HCT116 (cell line): Measurements from ENCODE around the gene RASAL2. TPM values are rescaled to one million over a fixed set of nuclear protein-coding genes. Genes with fewer than 3 reads are reported as not detected.

Source experiments
- ATAC-seq: fragments of 200-7000 bp; cut with Tn5 transposase; 2 replicates; pipeline ENCODE4 v1.9.1; 2020; ENCODE audit warnings: mild to moderate bottlenecking, moderate library complexity
- BruUV-seq: library from RNA; stranded (reverse); fragments of 400-500 nt; replicated peaks from 2 replicates; lab custom pipeline; 2021; lab: Mats Ljungman, UMichigan
- CTCF ChIA-PET: fragments of 300-600 bp; sonication (Branson Sonifier 250); formaldehyde crosslinking; loops from one replicate; lab custom pipeline; 2021; ENCODE audit warnings: antibody characterized with exemption; lab: Charles Lee
- POLR2A ChIA-PET: fragments of 300-600, 350-600 bp; sonication (Branson Sonifier 250); formaldehyde crosslinking; loops from one replicate; lab custom pipeline; 2021; ENCODE audit warnings: antibody characterized with exemption; lab: Charles Lee
- RAD21 ChIA-PET, 2 experiments: fragments of 300-600 bp; sonication (Branson Sonifier 250); formaldehyde crosslinking; loops; one replicate each; lab custom pipeline; 2023; ENCODE audit warnings: low total read pairs in 2 of 2; ENCODE audit not compliant: uncharacterized antibody in 2 of 2, unreplicated experiment in 2 of 2, low non-redundant PET in 1 of 2; lab: Charles Lee
- DNase-seq: peaks from one replicate; pipeline ENCODE4 v3.0.0-alpha.2; 2010; ENCODE audit warnings: low read depth, low spot score
- H2AFZ ChIP-seq: fragments of 200-600 bp; shearing (Covaris generic), sonication (generic); 2 replicates; pipeline ENCODE4 v1.6.1; 2017; ENCODE audit warnings: low read depth, mixed run types, mixed read lengths, antibody characterized with exemption, low read length; ENCODE audit not compliant: poor library complexity, severe bottlenecking
- H3K27ac ChIP-seq: 2 replicates; pipeline ENCODE4 v1.5.1; 2012; ENCODE audit warnings: low read depth, low read length
- H3K27me3 ChIP-seq: fragments of 200-600 bp; sonication (generic); 2 replicates; pipeline ENCODE4 v1.6.1; 2016; ENCODE audit warnings: mixed run types, low read length, mixed read lengths; ENCODE audit not compliant: insufficient read depth
- H3K36me3 ChIP-seq, 2 experiments: fragments of 200-500 bp in 1 of 2; fragments of 200-600 bp in 1 of 2; sonication (Bioruptor generic) in 1 of 2; sonication (generic) in 1 of 2; 2 replicates each; pipeline versions ENCODE4 v1.5.1 to v1.6.1; 2014 to 2016; ENCODE audit warnings: low read length in 2 of 2, inconsistent platforms in 1 of 2, mixed read lengths in 1 of 2, mixed run types in 1 of 2; ENCODE audit not compliant: insufficient read depth in 2 of 2, control insufficient read depth in 1 of 2
- H3K4me1 ChIP-seq, 2 experiments: fragments of 200-600 bp in 1 of 2; sonication (generic) in 1 of 2; 2 replicates each; pipeline versions ENCODE4 v1.5.1 to v1.6.1; 2012 to 2017; ENCODE audit warnings: low read length in 2 of 2, inconsistent platforms in 1 of 2, mild to moderate bottlenecking in 1 of 2, mixed read lengths in 1 of 2, mixed run types in 1 of 2, moderate library complexity in 1 of 2; ENCODE audit not compliant: insufficient read depth in 2 of 2, control insufficient read depth in 1 of 2
- H3K4me2 ChIP-seq: fragments of 200-600 bp; sonication (generic); 2 replicates; pipeline ENCODE4 v1.6.1; 2017; ENCODE audit warnings: mixed run types, low read length, mixed read lengths
- H3K4me3 ChIP-seq, 2 experiments: fragments of 200-600 bp in 1 of 2; sonication (generic) in 1 of 2; replicated peaks in 1 of 2; 2 replicates each; pipeline ENCODE4 v1.5.1; 2011 to 2016; ENCODE audit warnings: low read length in 2 of 2, control low read depth in 1 of 2, low read depth in 1 of 2, mild to moderate bottlenecking in 1 of 2, mixed read lengths in 1 of 2, mixed run types in 1 of 2
- H3K79me2 ChIP-seq: fragments of 200-600 bp; sonication (generic); 2 replicates; pipeline ENCODE4 v1.6.1; 2017; ENCODE audit warnings: mild to moderate bottlenecking, mixed run types, low read length, moderate library complexity, mixed read lengths; ENCODE audit not compliant: insufficient read depth
- H3K9ac ChIP-seq: fragments of 200-600 bp; sonication (generic); 2 replicates; pipeline ENCODE4 v1.6.1; 2016; ENCODE audit warnings: low read length, mixed read lengths
- H3K9me2 ChIP-seq: fragments of 200-600 bp; sonication (generic), shearing (Covaris generic); 2 replicates; pipeline ENCODE4 v1.6.1; 2017; ENCODE audit warnings: mixed run types, mild to moderate bottlenecking, moderate library complexity; ENCODE audit not compliant: insufficient read depth
- H3K9me3 ChIP-seq, 2 experiments: fragments of 200-500 bp in 1 of 2; fragments of 200-600 bp in 1 of 2; sonication (Bioruptor generic) in 1 of 2; sonication (generic) in 1 of 2; 2 replicates each; pipeline ENCODE4 v1.6.1; 2014 to 2017; ENCODE audit warnings: low read length in 2 of 2, mixed read lengths in 2 of 2, inconsistent platforms in 1 of 2, low read depth in 1 of 2, mild to moderate bottlenecking in 1 of 2, mixed run types in 1 of 2, moderate library complexity in 1 of 2; ENCODE audit not compliant: control insufficient read depth in 1 of 2, insufficient read depth in 1 of 2
- H4K20me1 ChIP-seq: fragments of 200-600 bp; sonication (generic), shearing (Covaris generic); 2 replicates; pipeline ENCODE4 v1.6.1; 2017; ENCODE audit warnings: mixed run types, mild to moderate bottlenecking, moderate library complexity; ENCODE audit not compliant: insufficient read depth
- CEBPB ChIP-seq: IDR thresholded peaks from 2 replicates; pipeline ENCODE4 v1.6.1; 2012; ENCODE audit warnings: low read depth
- EGR1 ChIP-seq: IDR thresholded peaks from 2 replicates; pipeline ENCODE4 v1.6.1; 2012; ENCODE audit warnings: low read depth
- EZH2phosphoT487 ChIP-seq: fragments of 200-600 bp; IDR thresholded peaks from 2 replicates; pipeline ENCODE4 v1.6.1; 2018; ENCODE audit warnings: antibody characterized with exemption, borderline replicate concordance
- POLR2AphosphoS5 ChIP-seq: IDR thresholded peaks from 2 replicates; pipeline ENCODE4 v1.6.1; 2011; ENCODE audit warnings: mild to moderate bottlenecking, low read depth, low read length, moderate library complexity
- TCF7L2 ChIP-seq: IDR thresholded peaks from 2 replicates; pipeline ENCODE4 v1.7.0; 2011; ENCODE audit warnings: borderline replicate concordance, inconsistent platforms; ENCODE audit not compliant: insufficient read depth, insufficient read length; ENCODE audit errors: extremely low read depth
- ZFX ChIP-seq: fragments of 450-650 bp; IDR thresholded peaks from 2 replicates; pipeline ENCODE4 v1.6.1; 2017
- intact Hi-C: fragments of 100-400 bp; cut with micrococcal nuclease; formaldehyde crosslinking; loops from 2 replicates; pipeline ENCODE4 v1.10.0; 2022
- total RNA-seq: library from RNA; stranded (reverse); gene quantifications from one replicate; pipeline ENCODE4 v1.2.1, GENCODE V29; 2021; ENCODE audit not compliant: unreplicated experiment
- TF ChIP-seq, protein P1 (sequence below): IDR thresholded peaks from 2 replicates; pipeline ENCODE4 v1.6.1; 2011; ENCODE audit warnings: mild to moderate bottlenecking, low read length, moderate library complexity; ENCODE audit not compliant: insufficient replicate concordance; ENCODE audit errors: extremely low read depth
- TF ChIP-seq, protein P2 (sequence below): IDR thresholded peaks from 2 replicates; pipeline ENCODE4 v1.6.1; 2012
- TF ChIP-seq, protein P3 (sequence below), 3 experiments: fragments of 200-600 bp in 1 of 3; sonication (generic) in 1 of 3; IDR thresholded peaks in 2 of 3; conservative IDR thresholded peaks in 1 of 3; 2 replicates each; pipeline ENCODE4 v1.5.1; 2012 to 2017; ENCODE audit warnings: low read depth in 2 of 3, low read length in 2 of 3, antibody characterized with exemption in 1 of 3, borderline replicate concordance in 1 of 3, control low read depth in 1 of 3, mild to moderate bottlenecking in 1 of 3, mixed read lengths in 1 of 3, mixed run types in 1 of 3, moderate library complexity in 1 of 3; ENCODE audit not compliant: insufficient read depth in 1 of 3
- TF ChIP-seq, protein P4 (sequence below): IDR thresholded peaks from 2 replicates; pipeline ENCODE4 v1.6.1; 2012

The RASAL2 gene
- total RNA-seq, 1 experiment from 2014 or later = 11.7 TPM

DNA sequence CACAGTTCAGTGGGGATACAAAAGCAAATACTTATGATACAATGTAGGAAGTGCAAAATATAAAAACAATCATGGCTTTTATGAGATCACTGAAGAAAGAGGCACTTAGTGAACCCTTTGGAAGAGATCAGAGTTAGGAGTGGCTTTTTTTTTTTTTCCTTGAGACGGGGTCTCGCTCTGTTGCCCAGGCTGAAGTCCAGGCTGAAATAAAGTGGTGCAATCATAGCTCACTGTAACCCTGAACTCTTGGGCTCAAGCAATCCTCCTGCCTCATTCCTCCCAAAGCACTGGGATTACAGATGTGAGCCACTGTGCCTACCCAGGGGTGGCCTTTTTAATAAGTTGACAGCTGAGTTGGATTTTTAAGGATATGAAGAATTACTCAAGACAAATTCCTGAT lies 17.3 kb upstream of the RASAL2 start:
- ChIA-PET CTCF (no interaction called here), POLR2A (no interaction called here), RAD21 (no interaction called here)
- H3K4me1 ChIP-seq = no peaks in the 10 kb centered on the region
- no peaks in the 10 kb centered on the region for H3K9me3 ChIP-seq
- no peak for DNase-seq
- no peak overlapping the region for H3K4me2 ChIP-seq
- intact Hi-C loops = no loop called here
- TF ChIP-seq, protein P1, sequence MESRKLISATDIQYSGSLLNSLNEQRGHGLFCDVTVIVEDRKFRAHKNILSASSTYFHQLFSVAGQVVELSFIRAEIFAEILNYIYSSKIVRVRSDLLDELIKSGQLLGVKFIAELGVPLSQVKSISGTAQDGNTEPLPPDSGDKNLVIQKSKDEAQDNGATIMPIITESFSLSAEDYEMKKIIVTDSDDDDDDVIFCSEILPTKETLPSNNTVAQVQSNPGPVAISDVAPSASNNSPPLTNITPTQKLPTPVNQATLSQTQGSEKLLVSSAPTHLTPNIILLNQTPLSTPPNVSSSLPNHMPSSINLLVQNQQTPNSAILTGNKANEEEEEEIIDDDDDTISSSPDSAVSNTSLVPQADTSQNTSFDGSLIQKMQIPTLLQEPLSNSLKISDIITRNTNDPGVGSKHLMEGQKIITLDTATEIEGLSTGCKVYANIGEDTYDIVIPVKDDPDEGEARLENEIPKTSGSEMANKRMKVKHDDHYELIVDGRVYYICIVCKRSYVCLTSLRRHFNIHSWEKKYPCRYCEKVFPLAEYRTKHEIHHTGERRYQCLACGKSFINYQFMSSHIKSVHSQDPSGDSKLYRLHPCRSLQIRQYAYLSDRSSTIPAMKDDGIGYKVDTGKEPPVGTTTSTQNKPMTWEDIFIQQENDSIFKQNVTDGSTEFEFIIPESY = no peak
- TF ChIP-seq, protein P2, sequence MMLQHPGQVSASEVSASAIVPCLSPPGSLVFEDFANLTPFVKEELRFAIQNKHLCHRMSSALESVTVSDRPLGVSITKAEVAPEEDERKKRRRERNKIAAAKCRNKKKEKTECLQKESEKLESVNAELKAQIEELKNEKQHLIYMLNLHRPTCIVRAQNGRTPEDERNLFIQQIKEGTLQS = no peak
- TF ChIP-seq, protein P3, sequence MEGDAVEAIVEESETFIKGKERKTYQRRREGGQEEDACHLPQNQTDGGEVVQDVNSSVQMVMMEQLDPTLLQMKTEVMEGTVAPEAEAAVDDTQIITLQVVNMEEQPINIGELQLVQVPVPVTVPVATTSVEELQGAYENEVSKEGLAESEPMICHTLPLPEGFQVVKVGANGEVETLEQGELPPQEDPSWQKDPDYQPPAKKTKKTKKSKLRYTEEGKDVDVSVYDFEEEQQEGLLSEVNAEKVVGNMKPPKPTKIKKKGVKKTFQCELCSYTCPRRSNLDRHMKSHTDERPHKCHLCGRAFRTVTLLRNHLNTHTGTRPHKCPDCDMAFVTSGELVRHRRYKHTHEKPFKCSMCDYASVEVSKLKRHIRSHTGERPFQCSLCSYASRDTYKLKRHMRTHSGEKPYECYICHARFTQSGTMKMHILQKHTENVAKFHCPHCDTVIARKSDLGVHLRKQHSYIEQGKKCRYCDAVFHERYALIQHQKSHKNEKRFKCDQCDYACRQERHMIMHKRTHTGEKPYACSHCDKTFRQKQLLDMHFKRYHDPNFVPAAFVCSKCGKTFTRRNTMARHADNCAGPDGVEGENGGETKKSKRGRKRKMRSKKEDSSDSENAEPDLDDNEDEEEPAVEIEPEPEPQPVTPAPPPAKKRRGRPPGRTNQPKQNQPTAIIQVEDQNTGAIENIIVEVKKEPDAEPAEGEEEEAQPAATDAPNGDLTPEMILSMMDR (IDR thresholded peaks at IDR 0.05 in 2 of 3, conservative IDR thresholded peaks at IDR 0.05 in 1 of 3; ENCODE audit: borderline replicate concordance in 1 of 3, insufficient read depth in 1 of 3, low read depth in 2 of 3, low read length in 2 of 3) = no peak
- no peak for TF ChIP-seq ZFX
- no peak for TF ChIP-seq TCF7L2
- no peak for TF ChIP-seq POLR2AphosphoS5
- TF ChIP-seq, protein P4, sequence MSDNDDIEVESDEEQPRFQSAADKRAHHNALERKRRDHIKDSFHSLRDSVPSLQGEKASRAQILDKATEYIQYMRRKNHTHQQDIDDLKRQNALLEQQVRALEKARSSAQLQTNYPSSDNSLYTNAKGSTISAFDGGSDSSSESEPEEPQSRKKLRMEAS = no peak
- no peak for TF ChIP-seq CEBPB
- no peak for TF ChIP-seq EGR1
- no peak for TF ChIP-seq EZH2phosphoT487
- no peaks in the 10 kb centered on the region for H4K20me1 ChIP-seq
- H3K9me2 ChIP-seq = no peaks in the 10 kb centered on the region
- no peak overlapping the region for H3K27ac ChIP-seq
- no peak overlapping the region for H2AFZ ChIP-seq
- no peak overlapping the region for H3K9ac ChIP-seq
- BruUV-seq = no TSS peak
- no peaks in the 10 kb centered on the region for H3K36me3 ChIP-seq
- no peaks in the 10 kb centered on the region for H3K27me3 ChIP-seq
- no peak overlapping the region for H3K4me3 ChIP-seq
- ATAC-seq = no peak
- no peaks in the 10 kb centered on the region for H3K79me2 ChIP-seq
